NOMO-1 treated with dmso at 0.1 percent for 144 hours (cell line): ENCODE measurements around the gene PDE10A.

Experiments used
- DNase-seq: peaks from one replicate; lab custom pipeline; 2025; ENCODE audit not compliant: unreplicated experiment; lab: John Stamatoyannopoulos, UW

The PDE10A gene

GRCh38 chr6:165426892-165427291, 236.1 kb downstream of the PDE10A start:
- DNase-seq = no peak

- no peak for DNase-seq
Measured at GRCh38 chr6:165422192-165422591, 240.8 kb downstream of the PDE10A start.

GRCh38 chr6:165417278-165417865, 245.7 kb downstream of the PDE10A start:
- no peak for DNase-seq

GRCh38 chr6:165404697-165405096, 258.3 kb downstream of the PDE10A start:
- DNase-seq = no peak

GRCh38 chr6:165404296-165404695, 258.7 kb downstream of the PDE10A start:
- no peak for DNase-seq

GRCh38 chr6:165403006-165403595, 259.9 kb downstream of the PDE10A start:
- DNase-seq = no peak

GRCh38 chr6:165401092-165401491, 261.9 kb downstream of the PDE10A start:
- no peak for DNase-seq

- no peak for DNase-seq
Measured at GRCh38 chr6:165390475-165390874, 272.6 kb downstream of the PDE10A start.

GRCh38 chr6:165389534-165389933, 273.5 kb downstream of the PDE10A start:
- DNase-seq = no peak

- DNase-seq = no peak
Measured at GRCh38 chr6:165383323-165383722, 279.7 kb downstream of the PDE10A start.

- no peak for DNase-seq
Measured at GRCh38 chr6:165376100-165376499, 286.9 kb downstream of the PDE10A start.

GRCh38 chr6:165365371-165365770, 297.7 kb downstream of the PDE10A start:
- DNase-seq = no peak

- no peak for DNase-seq
Measured at GRCh38 chr6:165345700-165346099, 317.3 kb downstream of the PDE10A start.

- no peak for DNase-seq
Measured at GRCh38 chr6:165340532-165340931, 322.5 kb downstream of the PDE10A start.

- no peak for DNase-seq
Measured at GRCh38 chr6:165325609-165326008, 337.4 kb downstream of the PDE10A start.

- no peak for DNase-seq
Measured at GRCh38 chr6:165321555-165322145, 341.4 kb downstream of the PDE10A start.

GRCh38 chr6:165321150-165321549, 341.9 kb downstream of the PDE10A start:
- DNase-seq = no peak

GRCh38 chr6:165317723-165318122, 345.3 kb downstream of the PDE10A start:
- DNase-seq = no peak

GRCh38 chr6:165308926-165309731, 353.9 kb downstream of the PDE10A start, which contains the start of gene C6orf118:
TSS of gene C6orf118 (minus strand) at chr6:165309605. CDS start at chr6:165309586, 19 bp downstream.
- DNase-seq = no peak

- DNase-seq = no peak
Measured at GRCh38 chr6:165306955-165307354, 356.1 kb downstream of the PDE10A start.

GRCh38 chr6:165301372-165302246, 361.4 kb downstream of the PDE10A start:
- no peak for DNase-seq
